Measurements from ENCODE around the gene ATG16L1. TPM values are rescaled to one million over a fixed set of nuclear protein-coding genes. Genes with fewer than 3 reads are reported as not detected.

The ATG16L1 gene
- total RNA-seq, 1 donor from 2014 or later, result 20.9 TPM

- no peaks in the 10 kb centered on the region for H3K27me3 Mint-ChIP-seq (ENCODE audit: unreplicated experiment)
- no peaks in the 10 kb centered on the region for H3K9me3 Mint-ChIP-seq (ENCODE audit: unreplicated experiment)
- no peak overlapping the region for H3K27ac Mint-ChIP-seq (ENCODE audit: unreplicated experiment)
- TF ChIP-seq, protein P1, sequence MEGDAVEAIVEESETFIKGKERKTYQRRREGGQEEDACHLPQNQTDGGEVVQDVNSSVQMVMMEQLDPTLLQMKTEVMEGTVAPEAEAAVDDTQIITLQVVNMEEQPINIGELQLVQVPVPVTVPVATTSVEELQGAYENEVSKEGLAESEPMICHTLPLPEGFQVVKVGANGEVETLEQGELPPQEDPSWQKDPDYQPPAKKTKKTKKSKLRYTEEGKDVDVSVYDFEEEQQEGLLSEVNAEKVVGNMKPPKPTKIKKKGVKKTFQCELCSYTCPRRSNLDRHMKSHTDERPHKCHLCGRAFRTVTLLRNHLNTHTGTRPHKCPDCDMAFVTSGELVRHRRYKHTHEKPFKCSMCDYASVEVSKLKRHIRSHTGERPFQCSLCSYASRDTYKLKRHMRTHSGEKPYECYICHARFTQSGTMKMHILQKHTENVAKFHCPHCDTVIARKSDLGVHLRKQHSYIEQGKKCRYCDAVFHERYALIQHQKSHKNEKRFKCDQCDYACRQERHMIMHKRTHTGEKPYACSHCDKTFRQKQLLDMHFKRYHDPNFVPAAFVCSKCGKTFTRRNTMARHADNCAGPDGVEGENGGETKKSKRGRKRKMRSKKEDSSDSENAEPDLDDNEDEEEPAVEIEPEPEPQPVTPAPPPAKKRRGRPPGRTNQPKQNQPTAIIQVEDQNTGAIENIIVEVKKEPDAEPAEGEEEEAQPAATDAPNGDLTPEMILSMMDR (IDR thresholded peaks at IDR 0.05), result no peak
- no peaks in the 10 kb centered on the region for H3K4me1 Mint-ChIP-seq (ENCODE audit: unreplicated experiment)
- no peak overlapping the region for H3K4me3 Mint-ChIP-seq (ENCODE audit: unreplicated experiment)
- no peak for DNase-seq (ENCODE audit: extremely low spot score, unreplicated experiment)
- H3K36me3 Mint-ChIP-seq (ENCODE audit: unreplicated experiment), result no peaks in the 10 kb centered on the region
These were observed 50.3 kb downstream of the ATG16L1 start for GRCh38 chr2:233301811-233302210.

DNA sequence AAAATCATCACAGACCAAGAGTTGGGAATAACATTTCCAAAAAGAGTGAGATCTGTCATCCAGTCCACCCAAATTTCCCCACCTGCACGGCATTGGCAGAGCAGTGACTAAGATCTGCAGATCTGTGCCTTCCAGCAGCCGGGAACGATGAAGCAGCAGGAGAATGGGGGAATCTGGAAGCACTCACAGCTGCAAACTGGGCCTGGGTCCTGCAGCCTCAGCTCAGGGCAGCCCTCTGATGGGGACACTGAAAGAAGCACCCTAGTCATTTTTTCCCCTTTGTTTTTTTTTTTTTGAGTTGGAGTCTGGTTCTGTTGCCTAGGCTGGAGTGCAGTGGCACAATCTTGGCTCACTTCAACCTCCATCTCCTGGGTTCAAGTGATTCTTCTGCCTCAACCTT, 51.8 kb downstream of the ATG16L1 start:
- Mint-ChIP-seq H3K4me3 (ENCODE audit: unreplicated experiment) (no peak overlapping the region), H3K9me3 (ENCODE audit: unreplicated experiment) (no peaks in the 10 kb centered on the region), H3K27ac (ENCODE audit: unreplicated experiment) (no peak overlapping the region), H3K36me3 (ENCODE audit: unreplicated experiment) (no peaks in the 10 kb centered on the region), H3K4me1 (ENCODE audit: unreplicated experiment) (no peaks in the 10 kb centered on the region), H3K27me3 (ENCODE audit: unreplicated experiment) (no peaks in the 10 kb centered on the region)
- TF ChIP-seq, protein P1 (IDR thresholded peaks at IDR 0.05), result no peak
- DNase-seq (ENCODE audit: extremely low spot score, unreplicated experiment), result no peak

GRCh38 chr2:233307565-233307964, 56.1 kb downstream of the ATG16L1 start, which contains the start of gene SAG:
Gene SAG (plus strand): TSS chr2:233307816. CDS start chr2:233309190, 1,374 bp downstream.
- no peaks in the 10 kb centered on the region for H3K9me3 Mint-ChIP-seq (ENCODE audit: unreplicated experiment)
- no peaks in the 10 kb centered on the region for H3K4me1 Mint-ChIP-seq (ENCODE audit: unreplicated experiment)
- DNase-seq (ENCODE audit: extremely low spot score, unreplicated experiment), result no peak
- H3K27ac Mint-ChIP-seq (ENCODE audit: unreplicated experiment), result no peak within 1 kb of the TSS
- H3K27me3 Mint-ChIP-seq (ENCODE audit: unreplicated experiment), result peaks cover 6% of the 10 kb centered on the region
- H3K4me3 Mint-ChIP-seq (ENCODE audit: unreplicated experiment), result no peak within 1 kb of the TSS
- no peaks in the 10 kb centered on the region for H3K36me3 Mint-ChIP-seq (ENCODE audit: unreplicated experiment)
- TF ChIP-seq, protein P1 (IDR thresholded peaks at IDR 0.05), result no peak

DNA sequence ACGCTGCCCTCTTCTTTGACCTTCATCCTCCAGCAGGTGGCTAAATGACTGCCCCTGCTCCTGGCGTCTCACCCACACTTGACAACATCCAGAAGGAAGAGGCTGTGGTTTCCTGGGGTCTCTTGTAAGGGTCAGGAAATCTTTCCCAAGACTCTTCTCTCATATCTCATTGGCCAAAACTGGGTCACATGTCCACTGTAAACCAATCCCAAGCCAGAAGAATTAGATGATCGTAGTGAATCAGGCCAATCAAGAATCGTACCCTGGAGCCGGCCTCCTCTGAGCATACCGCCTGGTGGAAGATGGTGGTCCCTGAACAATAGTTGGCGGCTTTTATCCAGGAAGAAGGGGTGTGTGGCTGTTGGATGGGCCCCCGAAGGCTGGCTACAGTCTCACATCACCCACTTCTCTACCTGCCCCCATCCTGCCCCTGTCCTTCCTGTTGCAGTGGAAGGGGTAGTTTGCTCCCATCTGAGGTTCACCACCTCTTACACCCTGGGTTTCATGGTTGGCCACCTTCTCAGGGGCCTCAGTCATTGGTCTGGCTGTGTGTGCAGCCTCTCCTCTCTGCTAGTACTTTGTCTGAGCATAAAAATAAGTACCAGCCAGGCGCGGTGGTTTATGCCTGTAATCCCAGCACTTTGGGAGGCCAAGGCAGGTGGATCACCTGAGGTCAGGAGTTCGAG, 59.9 kb downstream of the ATG16L1 start:
- no peak for DNase-seq (ENCODE audit: extremely low spot score, unreplicated experiment)
- no peak overlapping the region for H3K27ac Mint-ChIP-seq (ENCODE audit: unreplicated experiment)
- no peaks in the 10 kb centered on the region for H3K9me3 Mint-ChIP-seq (ENCODE audit: unreplicated experiment)

DNA sequence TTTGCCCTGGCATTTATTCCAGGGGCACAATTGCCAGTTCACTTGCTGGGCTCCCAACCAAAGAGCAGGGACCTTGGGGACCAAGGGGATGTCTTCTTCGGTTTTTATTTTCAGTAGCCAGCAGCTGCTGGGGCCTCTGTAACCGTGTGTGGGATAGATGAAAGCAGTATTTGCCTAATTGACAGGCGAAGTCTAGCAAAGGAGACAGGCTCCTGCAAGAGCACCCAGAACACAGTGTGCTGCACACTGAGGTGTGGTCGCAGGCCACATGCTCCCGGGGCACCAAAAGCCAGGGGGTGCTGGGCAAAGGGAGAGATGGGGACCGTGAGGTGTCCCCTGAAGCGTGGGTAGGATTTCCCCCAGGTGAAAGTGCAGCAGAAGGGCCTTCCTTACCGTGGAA, 61.4 kb downstream of the ATG16L1 start:
- Mint-ChIP-seq H3K4me3 (ENCODE audit: unreplicated experiment) (no peak overlapping the region), H3K4me1 (ENCODE audit: unreplicated experiment) (no peaks in the 10 kb centered on the region), H3K27ac (ENCODE audit: unreplicated experiment) (no peak overlapping the region), H3K36me3 (ENCODE audit: unreplicated experiment) (no peaks in the 10 kb centered on the region), H3K27me3 (ENCODE audit: unreplicated experiment) (peaks cover 10% of the 10 kb centered on the region), H3K9me3 (ENCODE audit: unreplicated experiment) (peaks cover 3% of the 10 kb centered on the region)
- DNase-seq (ENCODE audit: extremely low spot score, unreplicated experiment), result no peak
- TF ChIP-seq, protein P1 (IDR thresholded peaks at IDR 0.05), result no peak

More for the DNA sequence above, 59.9 kb downstream of the ATG16L1 start:
- Mint-ChIP-seq H3K36me3 (ENCODE audit: unreplicated experiment) (no peaks in the 10 kb centered on the region), H3K27me3 (ENCODE audit: unreplicated experiment) (peaks cover 10% of the 10 kb centered on the region), H3K4me3 (ENCODE audit: unreplicated experiment) (no peak overlapping the region), H3K4me1 (ENCODE audit: unreplicated experiment) (no peaks in the 10 kb centered on the region)
- TF ChIP-seq, protein P1 (IDR thresholded peaks at IDR 0.05), result no peak
